Osteocyte (in vitro differentiated cells): Measurements from ENCODE around the gene CALHM4. TPM values are rescaled to one million over a fixed set of nuclear protein-coding genes. Genes with fewer than 3 reads are reported as not detected.

Experiments used
- DNase-seq: peaks from one replicate; pipeline ENCODE4 v3.0.0; 2021; ENCODE audit warnings: mixed read lengths; ENCODE audit not compliant: unreplicated experiment; ENCODE audit errors: extremely low spot score
- H3K27ac Mint-ChIP-seq: one replicate; pipeline ENCODE4 v1.8.0; 2021; ENCODE audit warnings: mild to moderate bottlenecking, mixed read lengths; ENCODE audit not compliant: unreplicated experiment
- H3K27me3 Mint-ChIP-seq: one replicate; pipeline ENCODE4 v1.8.0; 2021; ENCODE audit warnings: mixed read lengths; ENCODE audit not compliant: unreplicated experiment
- H3K36me3 Mint-ChIP-seq: one replicate; pipeline ENCODE4 v1.8.0; 2021; ENCODE audit warnings: mixed read lengths; ENCODE audit not compliant: unreplicated experiment
- H3K4me1 Mint-ChIP-seq: one replicate; pipeline ENCODE4 v1.8.0; 2021; ENCODE audit warnings: mixed read lengths; ENCODE audit not compliant: unreplicated experiment
- H3K4me3 Mint-ChIP-seq: one replicate; pipeline ENCODE4 v1.8.0; 2021; ENCODE audit warnings: mild to moderate bottlenecking, moderate library complexity, mixed read lengths; ENCODE audit not compliant: unreplicated experiment
- H3K9me3 Mint-ChIP-seq: one replicate; pipeline ENCODE4 v1.8.0; 2021; ENCODE audit warnings: mixed read lengths; ENCODE audit not compliant: unreplicated experiment
- CTCF ChIP-seq: fragments of 200-600 bp; sonication (generic); IDR thresholded peaks from 2 replicates; pipeline ENCODE4 v1.5.0; 2021; ENCODE audit warnings: antibody characterized with exemption, mild to moderate bottlenecking, moderate library complexity
- total RNA-seq: library from RNA; stranded (reverse); gene quantifications from 2 replicates; pipeline ENCODE4 v1.2.1, GENCODE V29; 2021

CALHM4 gene
- total RNA-seq, 1 donor from 2014 or later, result not detected

- Mint-ChIP-seq H3K27ac (no peak overlapping the region), H3K36me3 (no peaks in the 10 kb centered on the region), H3K27me3 (peaks cover 14% of the 10 kb centered on the region), H3K4me3 (no peak overlapping the region), H3K4me1 (no peaks in the 10 kb centered on the region), H3K9me3 (peaks cover 9% of the 10 kb centered on the region)
- DNase-seq, result no peak
- no peak for TF ChIP-seq CTCF
Observed at GRCh38 chr6:116605935-116606334, 52.4 kb downstream of the CALHM4 start.

Other genes with a start within 250 kb of the CALHM4 start
- gene DSE, start 182.8 kb upstream of the CALHM4 start, total RNA-seq, result 57.2 and 67.1 TPM in 2 replicates
- gene CALHM6, start 92.4 kb upstream of the CALHM4 start, total RNA-seq, result 0.94 and 1.3 TPM in 2 replicates
- 4.9 and 5.6 TPM in 2 replicates for gene CALHM5, start 42.1 kb upstream of the CALHM4 start, total RNA-seq
- gene TRAPPC3L, start 8.1 kb upstream of the CALHM4 start, total RNA-seq, result not detected in 2 replicates
- gene RWDD1, start 17.8 kb downstream of the CALHM4 start, total RNA-seq, result 37.2 and 43.6 TPM in 2 replicates
- gene RSPH4A, start 62.7 kb downstream of the CALHM4 start, total RNA-seq, result 0.24 and 0.38 TPM in 2 replicates
- 9.4 and 10.0 TPM in 2 replicates for gene ZUP1, start 115.0 kb downstream of the CALHM4 start, total RNA-seq
- 9.6 and 10.4 TPM in 2 replicates for gene KPNA5, start 127.5 kb downstream of the CALHM4 start, total RNA-seq
- not detected in 2 replicates for gene FAM162B, start 212.0 kb downstream of the CALHM4 start, total RNA-seq